AG04449 (cell line): Measurements from ENCODE around the gene ATP13A3.

Experiments
- CTCF ChIA-PET: fragments of 350-600 bp; formaldehyde crosslinking; extraction: SDS; loops from one replicate; lab custom pipeline; 2021; ENCODE audit warnings: antibody characterized with exemption; lab: Yijun Ruan, JAX
- POLR2A ChIA-PET: fragments of 400-600, 350-600 bp; formaldehyde crosslinking; extraction: SDS; loops from one replicate; lab custom pipeline; 2020; ENCODE audit warnings: antibody characterized with exemption, inconsistent platforms; lab: Yijun Ruan, JAX
- DNase-seq: peaks from one replicate; pipeline ENCODE4 v3.0.0-alpha.2; 2010; ENCODE audit warnings: low read depth, low spot score
- H3K4me3 ChIP-seq: 2 replicates; pipeline ENCODE4 v1.5.1; 2011; ENCODE audit warnings: low read depth, mild to moderate bottlenecking, control low read depth, low read length
- TF ChIP-seq, protein P1 (sequence below): IDR thresholded peaks from one replicate; pipeline ENCODE4 v1.5.1; 2011; ENCODE audit warnings: mild to moderate bottlenecking, moderate library complexity, low read length, control low read depth, inconsistent platforms; ENCODE audit not compliant: insufficient read depth; ENCODE audit errors: missing control alignments

ATP13A3 gene

DNA sequence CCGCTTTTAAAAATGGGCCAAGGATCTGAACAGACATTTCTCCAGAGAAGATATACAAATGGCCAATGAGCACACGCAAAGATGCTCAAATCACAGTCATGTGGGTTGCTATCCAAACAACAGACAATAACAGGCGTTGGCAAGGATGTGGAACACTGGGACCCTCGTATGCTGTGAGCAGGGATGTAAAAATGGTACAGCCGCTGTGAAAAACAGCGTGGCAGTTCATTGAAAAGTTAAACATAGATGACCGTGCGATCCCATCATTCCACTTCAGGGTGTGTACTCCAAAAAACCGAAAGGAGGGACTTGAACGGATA, 110.6 kb downstream of the ATP13A3 start:
- no peak for DNase-seq
- no peak overlapping the region for H3K4me3 ChIP-seq
- TF ChIP-seq, protein P1, sequence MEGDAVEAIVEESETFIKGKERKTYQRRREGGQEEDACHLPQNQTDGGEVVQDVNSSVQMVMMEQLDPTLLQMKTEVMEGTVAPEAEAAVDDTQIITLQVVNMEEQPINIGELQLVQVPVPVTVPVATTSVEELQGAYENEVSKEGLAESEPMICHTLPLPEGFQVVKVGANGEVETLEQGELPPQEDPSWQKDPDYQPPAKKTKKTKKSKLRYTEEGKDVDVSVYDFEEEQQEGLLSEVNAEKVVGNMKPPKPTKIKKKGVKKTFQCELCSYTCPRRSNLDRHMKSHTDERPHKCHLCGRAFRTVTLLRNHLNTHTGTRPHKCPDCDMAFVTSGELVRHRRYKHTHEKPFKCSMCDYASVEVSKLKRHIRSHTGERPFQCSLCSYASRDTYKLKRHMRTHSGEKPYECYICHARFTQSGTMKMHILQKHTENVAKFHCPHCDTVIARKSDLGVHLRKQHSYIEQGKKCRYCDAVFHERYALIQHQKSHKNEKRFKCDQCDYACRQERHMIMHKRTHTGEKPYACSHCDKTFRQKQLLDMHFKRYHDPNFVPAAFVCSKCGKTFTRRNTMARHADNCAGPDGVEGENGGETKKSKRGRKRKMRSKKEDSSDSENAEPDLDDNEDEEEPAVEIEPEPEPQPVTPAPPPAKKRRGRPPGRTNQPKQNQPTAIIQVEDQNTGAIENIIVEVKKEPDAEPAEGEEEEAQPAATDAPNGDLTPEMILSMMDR, result no peak
- ChIA-PET CTCF (no interaction called here), POLR2A (no interaction called here)

DNA sequence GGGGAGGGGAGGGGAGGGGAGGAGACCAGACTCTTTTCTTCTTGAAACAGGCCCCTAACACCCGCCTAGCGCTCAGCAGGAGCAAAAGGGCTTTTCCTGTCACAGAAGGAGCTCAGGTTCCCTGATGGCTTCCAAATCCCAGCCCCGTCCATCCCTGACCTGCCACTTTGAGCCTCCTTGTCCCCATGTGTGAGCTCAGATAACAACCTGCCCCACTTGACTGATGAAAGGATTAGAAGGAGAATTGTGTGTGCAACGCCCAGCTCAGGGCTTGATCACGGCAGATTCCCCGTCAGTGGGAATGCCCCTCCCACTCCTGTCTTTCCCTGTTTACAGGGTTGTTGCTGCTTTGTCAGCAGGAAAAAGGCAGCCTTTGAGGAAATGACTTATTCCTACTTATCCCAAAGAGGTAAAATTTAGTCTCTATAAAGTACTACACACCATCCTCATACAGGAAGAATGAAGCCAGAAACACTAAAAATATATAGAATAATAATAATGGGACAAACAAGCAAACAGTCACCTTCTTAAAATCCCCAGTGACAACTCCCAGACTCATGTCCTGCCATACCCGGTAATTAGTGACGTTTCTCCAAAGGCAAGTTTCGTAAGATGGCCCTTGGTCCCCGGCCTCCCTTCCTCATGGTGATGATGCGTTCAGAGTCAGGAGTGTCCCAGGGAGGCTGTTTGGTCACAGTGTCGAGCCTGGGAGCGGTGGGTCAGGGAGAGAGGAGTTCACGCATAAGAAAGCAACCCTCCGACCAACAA, 111.1 kb downstream of the ATP13A3 start:
- no peak overlapping the region for H3K4me3 ChIP-seq
- TF ChIP-seq, protein P1, result no peak
- POLR2A ChIA-PET, result no interaction called here
- CTCF ChIA-PET, result interaction anchor here (1.4 kb wide), 2 partner anchors 10 to 33 kb away, joined by 3 to 8 read pairs; no protein-coding TSS in a partner anchor
- DNase-seq, result no peak

DNA sequence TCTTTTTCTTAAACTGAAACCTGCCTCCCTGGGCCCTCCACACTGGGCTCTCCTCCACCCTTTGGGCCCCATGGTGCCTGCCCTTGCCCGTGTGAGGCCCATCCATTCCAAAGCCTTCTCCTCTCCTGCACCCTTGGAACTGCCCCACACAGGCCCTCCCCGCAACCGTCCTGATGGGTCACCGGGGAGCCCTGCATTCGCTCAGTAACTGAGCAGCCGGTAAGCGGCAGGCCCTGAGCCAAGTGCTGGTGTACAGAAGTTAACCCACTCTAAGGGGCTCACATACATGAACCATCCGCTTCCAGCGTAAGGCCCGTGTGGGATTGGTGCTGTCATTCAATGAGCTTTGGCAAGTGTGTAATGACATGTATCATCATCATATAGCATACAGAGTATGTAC, 111.9 kb downstream of the ATP13A3 start:
- DNase-seq, result no peak
- ChIA-PET POLR2A (no interaction called here), CTCF (interaction anchor here (1.4 kb wide), 2 partner anchors 11 to 32 kb away, joined by 3 to 8 read pairs; no protein-coding TSS in a partner anchor)
- no peak overlapping the region for H3K4me3 ChIP-seq
- TF ChIP-seq, protein P1, result no peak

DNA sequence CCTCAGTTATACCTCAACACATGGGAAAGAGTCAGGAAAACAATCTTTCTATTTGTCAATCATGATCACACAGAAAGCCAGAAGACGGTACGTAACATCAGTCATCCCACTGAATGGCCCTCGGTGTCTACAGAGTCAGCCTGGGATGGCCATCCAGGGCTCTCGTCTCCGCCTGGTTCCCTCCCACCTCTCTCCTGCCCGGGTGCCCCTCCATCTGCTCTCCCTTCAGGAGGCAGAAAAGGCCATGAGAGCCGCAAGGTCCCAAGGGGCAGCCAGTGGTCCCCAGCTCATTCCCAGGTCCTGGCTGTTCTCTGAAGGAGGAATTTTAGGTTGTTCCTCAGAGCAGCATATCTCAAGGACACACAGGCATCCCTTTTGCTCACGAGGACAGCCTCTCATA, 112.9 kb downstream of the ATP13A3 start:
- ChIA-PET POLR2A (no interaction called here), CTCF (no interaction called here)
- DNase-seq, result no peak
- TF ChIP-seq, protein P1, result no peak
- no peak overlapping the region for H3K4me3 ChIP-seq

DNA sequence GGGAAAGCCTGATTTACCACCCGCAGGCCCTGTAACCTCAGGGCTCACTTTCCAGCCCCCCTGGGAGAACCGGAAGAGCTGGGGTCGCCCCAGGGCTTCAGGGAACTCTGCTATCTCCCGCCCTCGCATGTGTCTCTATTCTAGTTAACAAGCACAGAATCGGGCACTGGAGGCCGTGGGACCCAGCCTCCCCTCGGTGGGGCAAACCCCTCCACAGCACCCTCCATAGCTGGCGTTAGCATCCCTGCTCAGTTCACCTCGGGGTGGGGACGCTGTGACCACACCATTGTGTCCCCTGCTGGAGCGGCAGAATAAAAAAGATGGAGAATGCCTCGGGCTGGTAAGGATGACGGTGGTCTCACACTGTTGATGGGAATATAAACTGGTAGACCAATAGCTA, 113.8 kb downstream of the ATP13A3 start:
- no peak for DNase-seq
- ChIA-PET POLR2A (no interaction called here), CTCF (no interaction called here)
- no peak overlapping the region for H3K4me3 ChIP-seq
- TF ChIP-seq, protein P1, result no peak

DNA sequence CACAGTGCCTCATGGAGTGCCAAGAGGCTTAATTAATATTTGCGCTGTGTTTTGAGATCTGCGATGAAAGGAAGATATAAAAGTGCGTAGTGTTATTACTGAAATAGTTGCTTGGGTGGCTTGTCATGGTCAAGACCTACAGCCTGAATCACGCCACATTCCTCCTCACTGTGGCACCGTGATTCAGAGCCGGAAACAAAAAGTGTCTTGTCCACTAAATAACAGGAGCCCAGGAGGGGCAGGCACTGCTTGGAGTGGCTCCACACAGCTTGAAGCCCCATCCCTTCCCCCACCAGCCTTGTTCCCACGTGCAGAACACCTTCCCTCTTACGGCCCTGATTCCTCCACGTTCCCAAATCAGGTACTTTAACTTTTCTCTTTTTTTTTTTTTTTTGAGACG, 116.0 kb downstream of the ATP13A3 start:
- POLR2A ChIA-PET, result no interaction called here
- H3K4me3 ChIP-seq, result no peak overlapping the region
- no peak for DNase-seq
- TF ChIP-seq, protein P1, result no peak
- CTCF ChIA-PET, result interaction anchor here (2.5 kb wide), 1 partner anchor 37 kb away, joined by 11 read pairs; no protein-coding TSS in a partner anchor
